SK-MEL-5 (cell line): ENCODE measurements around the gene CARD11. TPM values are rescaled to one million over a fixed set of nuclear protein-coding genes. Genes with fewer than 3 reads are reported as not detected.

ENCODE experiments used
- DNase-seq: peaks from one replicate; pipeline ENCODE4 v3.0.0-alpha.2; 2016; ENCODE audit warnings: low read depth, low spot score
- in situ Hi-C: cut with HindIII; loops from 2 replicates; pipeline ENCODE4 v1.10.0; 2016; ENCODE audit warnings: low sequenced_read_pairs, high pct_unique_total_duplicates, low pct_unique_long_range_greater_than_20kb
- total RNA-seq: library from RNA; depleted of rRNA; stranded (reverse); fragments of >200 nt; shearing (Covaris generic); gene quantifications from 2 replicates; pipeline ENCODE4 v1.2.3, GENCODE V29; 2014

CARD11 gene
- total RNA-seq, 1 experiment from 2014 or later: not detected

DNA sequence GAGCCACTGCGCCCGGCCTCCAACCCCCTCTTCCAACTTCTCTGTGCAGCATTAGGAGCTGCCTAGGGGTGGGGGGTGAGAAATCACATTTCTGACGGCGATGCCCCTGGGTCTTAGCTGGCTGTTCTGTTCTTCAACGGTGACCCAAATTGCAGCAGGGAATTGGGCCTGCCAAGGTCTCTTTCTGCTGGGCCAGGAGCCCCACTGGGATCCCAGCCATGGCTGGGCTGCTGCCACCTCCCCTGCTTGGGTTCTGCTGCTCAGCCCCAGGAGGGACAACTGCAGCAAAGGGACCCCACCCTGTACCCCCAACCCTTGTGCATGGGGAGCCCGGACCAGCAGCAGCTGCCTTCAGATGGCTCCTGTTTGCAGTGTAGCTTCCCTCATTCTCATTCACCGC is 155.9 kb downstream of the CARD11 start:
- in situ Hi-C loops: no loop called here
- no peak for DNase-seq

DNA sequence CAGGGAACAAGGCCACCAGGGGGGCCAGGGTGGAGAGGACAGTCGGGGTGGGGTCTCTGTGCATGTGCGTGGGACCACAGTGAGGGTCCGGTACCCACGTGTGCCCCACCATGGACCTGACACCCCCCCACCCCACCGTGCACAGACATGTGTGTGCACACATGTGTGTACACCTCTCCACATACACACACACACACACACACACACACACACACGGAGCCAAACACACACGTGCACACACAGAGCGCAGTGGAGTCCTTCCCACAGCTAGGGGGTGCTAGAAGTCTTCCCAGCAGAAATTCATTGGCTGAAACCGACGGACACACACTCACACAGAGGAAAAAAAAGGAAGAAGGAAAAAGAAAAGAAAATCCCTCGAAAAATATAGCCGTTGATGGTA is 156.8 kb downstream of the CARD11 start:
- peak; percentile 88 for DNase-seq
- in situ Hi-C loops: no loop called here

DNA sequence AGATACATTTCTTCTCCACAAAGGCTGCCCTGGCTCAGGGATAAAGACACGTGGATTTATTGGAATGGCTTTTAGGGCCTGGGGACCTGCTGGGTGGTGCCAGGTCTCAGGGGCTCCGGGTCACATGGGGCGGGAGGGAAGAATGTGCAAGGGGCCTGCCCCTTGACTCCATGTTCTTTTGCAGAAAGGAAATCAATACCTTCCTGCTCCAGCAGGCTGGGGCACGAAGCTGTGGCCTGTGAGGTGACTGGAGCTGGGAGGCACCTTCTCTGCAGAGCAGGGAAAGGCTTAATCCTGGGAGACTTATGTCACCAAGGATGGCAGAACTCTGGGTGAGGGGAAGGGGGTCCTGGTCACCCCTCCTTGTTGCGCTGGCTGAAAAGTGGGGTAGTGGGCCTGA is 157.3 kb downstream of the CARD11 start:
- in situ Hi-C loops: no loop called here
- DNase-seq: no peak

DNA sequence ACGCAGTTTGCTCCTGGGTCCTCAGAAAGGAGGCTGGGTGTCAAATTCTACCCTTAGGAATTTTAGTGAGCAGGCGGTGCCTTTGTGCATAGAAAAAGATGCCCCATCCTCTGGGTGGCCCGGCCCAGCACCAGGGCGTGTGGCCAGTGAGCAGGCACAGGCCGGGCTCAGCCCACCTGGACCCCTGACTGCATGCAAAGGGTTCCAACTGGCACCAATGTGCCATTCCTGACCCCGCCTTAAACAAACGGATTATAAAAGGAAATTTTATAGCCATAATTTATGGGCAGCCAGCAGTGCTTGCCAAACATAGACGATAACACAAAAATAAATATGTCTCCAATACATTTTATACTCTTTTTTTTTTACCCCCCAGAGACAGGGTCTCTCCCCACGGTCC is 159.5 kb downstream of the CARD11 start:
- in situ Hi-C loops: no loop called here
- DNase-seq: no peak

DNA sequence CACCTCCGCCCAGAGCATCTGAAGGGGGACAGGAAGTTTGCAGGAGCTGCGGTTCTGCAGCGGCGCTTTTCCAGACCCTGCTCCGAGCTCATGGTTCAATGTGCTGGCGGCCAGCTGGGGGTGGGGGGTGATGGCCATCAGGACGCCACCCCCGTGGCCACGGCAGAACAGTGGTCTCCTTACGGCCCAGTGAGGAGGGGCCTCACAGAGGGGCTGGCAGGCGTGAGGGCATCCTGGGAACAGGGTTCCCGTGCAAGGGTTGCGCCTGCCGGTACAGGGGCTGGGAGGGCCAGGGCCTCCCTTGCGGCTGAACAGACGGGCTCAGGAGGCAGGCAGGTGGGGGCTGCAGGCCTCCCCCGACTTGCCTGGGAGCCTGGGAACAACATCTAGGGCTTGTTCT is 160.6 kb downstream of the CARD11 start:
- in situ Hi-C loops: no loop called here
- no peak for DNase-seq

DNA sequence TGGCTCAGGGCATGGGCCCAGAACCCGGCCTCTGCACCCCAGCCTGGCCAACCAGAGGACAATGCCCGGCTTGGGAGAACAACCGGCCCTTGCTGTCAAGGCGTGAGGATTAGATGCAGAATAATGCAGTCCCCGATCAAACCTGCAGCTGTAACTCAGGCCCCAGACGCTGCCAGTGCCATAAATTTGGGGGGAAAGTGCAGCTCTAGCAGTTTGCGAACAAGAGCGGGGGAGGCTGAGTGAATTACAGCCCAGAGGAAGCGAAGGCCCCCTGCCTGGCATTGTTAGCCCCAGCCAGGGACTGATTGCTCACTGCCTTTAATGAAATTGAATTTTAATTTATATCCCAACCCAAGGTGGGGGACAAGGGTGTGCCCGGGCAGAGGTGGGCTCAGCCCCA is 161.6 kb downstream of the CARD11 start:
- in situ Hi-C loops: no loop called here
- DNase-seq: no peak

DNA sequence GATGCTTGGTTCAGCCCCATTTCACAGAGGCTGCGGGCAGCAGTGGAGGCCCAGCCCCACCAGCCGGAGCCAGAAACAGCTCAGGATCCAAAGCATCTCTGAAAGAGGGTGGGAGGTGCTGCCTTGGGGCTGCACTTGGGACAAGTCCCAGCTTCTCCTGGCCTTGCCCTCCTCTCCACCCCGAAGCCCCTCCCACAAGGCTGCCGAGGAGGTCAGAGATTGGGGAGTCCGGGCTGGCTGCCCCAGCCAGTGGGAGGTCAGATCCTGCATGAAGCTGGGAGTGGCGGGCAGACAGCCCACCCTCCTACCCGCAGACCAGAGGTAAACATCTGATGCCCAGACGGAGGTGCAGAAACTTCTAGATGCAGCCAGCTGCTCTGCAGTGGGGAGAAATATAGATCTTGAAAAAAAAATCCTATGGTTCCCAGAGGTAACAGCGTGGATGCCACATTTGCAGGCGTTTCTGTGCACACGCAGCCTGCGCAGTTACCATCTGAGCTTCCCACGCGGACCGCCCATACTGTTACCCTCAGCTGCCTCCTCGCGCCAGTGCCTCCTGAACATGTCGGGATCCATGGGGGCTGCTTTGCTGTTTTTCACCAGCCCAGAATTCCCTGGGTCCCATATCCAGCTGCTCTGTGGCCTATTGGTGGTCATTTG is 162.7 kb downstream of the CARD11 start:
- in situ Hi-C loops: no loop called here
- DNase-seq: no peak

DNA sequence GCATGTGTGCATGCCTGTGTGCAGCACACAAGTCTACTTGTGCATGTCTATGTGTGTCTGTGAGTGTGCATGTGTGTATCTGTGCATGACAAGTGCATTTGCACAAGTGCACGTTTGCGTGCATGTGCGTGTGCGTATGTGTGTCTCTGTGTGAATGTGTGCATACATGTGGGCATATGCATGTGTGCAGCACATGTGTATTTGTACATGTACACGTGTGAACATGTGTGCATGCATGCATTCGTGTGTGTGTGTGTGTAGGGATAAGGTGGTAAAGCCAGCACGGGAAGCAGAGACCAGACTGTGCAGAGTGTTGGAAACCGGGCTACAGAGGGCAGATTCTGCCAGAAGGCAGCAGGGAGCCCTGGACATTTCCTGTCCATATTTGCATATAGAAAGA is 163.6 kb downstream of the CARD11 start:
- no peak for DNase-seq
- in situ Hi-C loops: no loop called here

DNA sequence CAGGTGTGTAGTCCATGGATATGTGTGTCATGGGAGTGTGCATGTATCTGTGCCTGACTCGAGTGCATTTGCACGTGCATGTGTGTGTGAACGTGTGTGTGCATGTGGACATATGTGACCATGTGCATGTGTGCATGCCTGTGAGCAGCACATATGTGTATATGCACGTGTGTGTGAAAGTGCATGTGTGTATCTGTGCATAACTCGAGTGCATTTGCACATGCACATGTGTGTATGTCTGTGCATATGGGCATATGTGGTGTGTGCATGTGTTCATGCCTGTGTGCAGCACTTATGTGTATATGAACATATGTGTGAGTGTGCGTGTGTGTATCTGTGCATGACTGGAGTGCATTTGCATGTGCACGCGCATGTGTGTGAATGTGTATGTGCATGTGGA is 164.3 kb downstream of the CARD11 start:
- in situ Hi-C loops: no loop called here

DNA sequence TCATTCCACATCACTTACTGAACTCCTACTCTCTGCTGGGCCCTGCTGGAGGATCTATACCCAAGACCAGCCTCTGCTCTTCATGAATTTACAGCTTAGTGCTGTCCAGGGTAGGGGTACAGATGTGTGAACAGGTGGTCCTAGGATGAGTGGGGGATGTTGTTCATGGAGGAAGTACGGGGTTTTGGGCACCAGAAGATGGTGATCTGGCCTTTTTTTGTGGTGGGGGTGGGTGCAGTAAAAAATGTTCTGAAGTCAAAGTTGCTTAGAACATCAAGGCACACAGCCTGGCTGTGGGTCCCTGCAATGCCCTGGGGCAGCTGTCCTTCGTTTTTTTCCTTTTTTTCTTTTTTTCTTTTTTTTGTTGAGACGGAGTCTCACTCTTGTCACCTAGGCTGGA is 165.4 kb downstream of the CARD11 start:
- DNase-seq: no peak
- in situ Hi-C loops: no loop called here

More for the DNA sequence above, 164.3 kb downstream of the CARD11 start:
- no peak for DNase-seq

DNA sequence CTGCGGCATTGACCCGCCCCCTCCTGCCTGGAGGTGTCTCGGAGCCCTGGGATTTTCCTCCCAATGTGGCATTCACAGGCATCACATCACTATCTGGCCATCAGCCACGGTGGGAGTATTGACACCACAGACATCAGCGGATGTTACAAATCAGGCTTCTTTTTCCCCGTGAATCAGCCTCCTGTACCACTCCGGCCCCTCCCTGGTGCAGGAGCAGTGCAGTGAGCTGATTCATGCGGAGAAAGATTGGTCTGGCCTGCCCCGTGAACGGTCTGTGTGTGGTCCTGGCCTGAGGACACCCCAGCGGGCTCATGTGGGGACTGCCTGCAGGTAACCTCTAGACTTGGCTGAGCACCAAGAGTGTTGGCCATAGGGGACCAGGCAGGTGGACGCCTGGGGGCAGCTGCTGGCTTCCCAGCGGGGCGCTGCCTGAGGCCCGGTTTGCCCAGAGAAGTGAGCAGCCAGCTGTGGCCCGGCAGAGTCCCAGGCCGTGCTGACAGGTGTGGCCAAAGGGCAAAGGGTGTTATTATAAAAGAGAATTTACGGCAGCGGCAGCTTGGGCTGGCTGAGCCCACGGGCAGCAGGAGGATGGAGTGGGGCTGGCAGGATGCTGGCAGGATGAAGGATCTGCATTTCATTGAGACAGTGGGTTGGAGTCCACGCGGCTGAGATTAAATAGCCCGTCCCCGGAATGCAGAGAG is 167.5 kb downstream of the CARD11 start:
- in situ Hi-C loops: no loop called here
- no peak for DNase-seq

DNA sequence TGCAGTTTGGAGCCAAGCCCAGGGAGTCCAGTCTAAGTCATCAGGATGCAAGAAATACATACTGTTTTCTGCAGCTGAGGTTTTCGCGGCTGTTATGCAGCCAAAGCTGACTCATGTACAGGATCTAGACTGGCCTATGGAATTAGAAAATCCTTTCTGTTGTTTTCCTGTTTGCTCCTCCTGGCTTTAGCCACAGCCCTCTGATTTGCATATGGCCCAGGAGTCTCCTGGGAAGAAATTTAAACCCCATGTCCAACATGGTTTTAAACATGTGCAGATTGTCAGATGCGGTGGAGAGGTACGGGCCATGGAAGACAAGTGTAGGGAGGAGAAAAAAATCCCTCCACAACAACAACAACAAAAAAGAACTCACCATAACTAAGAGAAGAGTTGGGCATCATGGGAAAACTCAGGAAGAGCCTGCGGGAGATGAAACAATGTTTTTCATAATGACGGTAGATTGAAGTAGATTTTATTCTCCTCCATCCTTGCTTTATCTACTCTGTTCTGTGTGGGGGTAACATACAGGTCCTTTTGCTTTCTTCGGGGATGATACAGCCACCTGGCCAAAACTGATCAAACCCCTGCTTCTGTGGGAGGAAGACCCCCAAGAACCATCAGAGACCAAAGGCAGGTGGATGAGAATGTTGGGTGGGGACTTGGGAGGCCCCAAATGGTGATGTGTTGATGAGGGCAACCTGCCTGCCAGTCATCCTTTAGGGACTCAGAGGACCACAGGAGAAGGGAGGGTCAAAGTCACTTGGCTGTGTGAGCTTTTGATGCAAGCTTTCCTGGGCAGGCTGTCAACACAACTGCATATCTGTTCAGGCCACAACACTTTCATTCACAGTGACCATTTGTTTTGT is 169.7 kb downstream of the CARD11 start:
- in situ Hi-C loops: no loop called here
- peak; percentile 50 for DNase-seq

DNA sequence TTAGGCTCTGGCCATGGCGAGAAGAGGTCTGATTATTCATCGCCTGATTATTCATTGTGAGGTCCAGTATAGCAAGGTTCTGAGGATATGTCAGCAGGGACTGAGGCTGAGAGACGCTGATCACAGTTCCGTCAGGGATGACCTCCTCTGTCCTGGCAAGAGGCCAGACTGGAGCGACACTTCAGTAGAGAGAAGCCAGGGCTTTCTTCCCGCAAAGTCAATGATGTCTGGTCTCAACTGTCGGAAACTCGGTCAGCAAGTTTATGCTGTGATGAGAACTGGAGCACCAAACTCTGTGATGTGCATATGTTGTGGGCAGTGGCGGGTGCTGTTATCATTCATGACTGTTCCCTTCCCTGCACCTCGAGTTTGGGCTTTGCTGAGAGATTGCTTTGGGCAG is 170.5 kb downstream of the CARD11 start:
- DNase-seq: no peak
- in situ Hi-C loops: no loop called here

DNA sequence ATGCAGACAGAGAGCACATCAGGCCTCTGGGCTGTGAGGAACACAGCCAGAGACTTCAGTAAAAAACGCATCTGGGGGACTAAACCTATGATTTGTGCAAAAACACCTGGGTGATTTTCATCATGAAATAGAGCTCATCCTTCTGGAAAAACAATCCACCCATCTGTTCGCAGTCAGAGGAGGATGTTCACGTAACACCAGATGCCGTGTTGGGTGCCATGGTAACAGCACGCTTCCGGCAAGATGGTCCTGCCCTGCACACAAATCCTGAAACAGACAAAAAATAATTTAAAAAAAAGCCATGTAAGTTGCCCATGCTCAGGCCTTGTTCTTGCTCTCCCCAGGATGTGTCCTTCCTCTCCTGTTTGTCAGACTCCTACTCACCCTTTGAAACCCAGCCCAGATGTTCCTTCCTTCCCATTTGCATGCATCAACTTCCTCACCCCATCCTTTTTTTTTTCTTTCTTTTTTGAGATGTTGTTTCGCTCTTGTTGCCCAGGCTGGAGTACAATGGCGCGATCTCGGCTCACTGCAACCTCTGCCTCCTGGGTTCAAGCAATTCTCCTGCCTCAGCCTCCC is 171.3 kb downstream of the CARD11 start:
- in situ Hi-C loops: no loop called here
- DNase-seq: no peak

DNA sequence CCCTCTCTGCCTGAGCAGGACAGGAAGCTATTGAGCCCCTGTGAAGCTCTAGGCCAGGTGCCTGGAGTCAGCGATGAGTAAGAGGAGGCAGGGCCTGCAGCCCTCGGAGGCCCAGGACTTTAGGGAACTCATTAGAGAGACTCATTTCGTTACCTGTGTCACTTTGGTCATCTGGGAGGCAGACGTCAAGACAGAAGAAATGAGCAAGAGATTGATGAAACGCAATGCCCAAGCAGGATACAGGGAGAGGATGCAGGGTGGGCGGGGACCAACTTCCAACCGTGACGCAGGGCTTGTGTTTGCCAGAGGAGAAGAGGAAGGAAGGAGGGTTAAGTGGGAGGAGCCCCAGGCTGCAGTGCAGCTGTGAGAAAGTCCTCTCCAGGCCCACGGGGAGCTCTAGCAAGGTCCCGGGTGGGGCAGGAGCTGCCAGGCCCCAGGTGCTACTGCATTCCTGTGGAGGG is 173.2 kb downstream of the CARD11 start:
- DNase-seq: peak; percentile 31
- in situ Hi-C loops: no loop called here

DNA sequence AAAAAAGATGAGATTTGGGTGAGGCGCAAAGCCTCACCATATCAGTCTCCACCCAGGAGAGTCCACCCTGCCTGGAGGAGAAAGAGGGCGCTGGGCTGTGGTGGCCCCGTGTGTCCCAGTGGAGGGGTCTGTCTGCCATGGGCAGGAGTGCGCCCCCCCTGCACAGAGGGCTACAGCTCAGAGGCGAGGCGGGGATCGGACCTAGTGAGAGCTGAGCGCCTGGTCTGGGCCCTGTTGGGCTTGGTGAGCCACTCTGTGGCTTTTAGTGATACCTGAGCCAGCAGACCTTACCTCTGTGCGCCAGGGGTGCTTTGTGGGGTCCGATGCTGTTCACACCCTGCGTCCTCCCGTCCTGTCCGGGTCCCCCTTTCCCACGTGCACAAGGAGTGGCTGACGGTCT is 173.7 kb downstream of the CARD11 start:
- in situ Hi-C loops: no loop called here
- DNase-seq: no peak

DNA sequence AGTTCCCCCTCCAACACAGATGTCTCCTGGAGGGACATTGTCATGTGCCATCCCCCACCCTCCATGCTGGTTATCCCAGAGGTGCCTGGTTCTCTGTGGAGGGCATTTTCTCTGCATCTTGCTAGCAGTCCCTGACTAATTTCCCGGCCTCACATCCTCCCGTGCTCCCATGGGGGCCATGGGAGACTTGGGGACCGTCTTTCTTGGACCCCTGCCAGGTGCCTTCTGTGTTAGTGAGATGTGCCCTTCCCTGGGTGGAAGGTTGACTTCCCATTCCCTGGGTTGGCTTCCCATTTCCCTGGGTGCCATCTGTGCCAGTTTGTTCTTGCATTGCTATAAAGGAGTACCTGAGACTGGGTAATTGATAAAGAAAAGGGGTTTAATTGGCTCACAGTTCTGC is 177.1 kb downstream of the CARD11 start:
- DNase-seq: no peak
- in situ Hi-C loops: no loop called here

DNA sequence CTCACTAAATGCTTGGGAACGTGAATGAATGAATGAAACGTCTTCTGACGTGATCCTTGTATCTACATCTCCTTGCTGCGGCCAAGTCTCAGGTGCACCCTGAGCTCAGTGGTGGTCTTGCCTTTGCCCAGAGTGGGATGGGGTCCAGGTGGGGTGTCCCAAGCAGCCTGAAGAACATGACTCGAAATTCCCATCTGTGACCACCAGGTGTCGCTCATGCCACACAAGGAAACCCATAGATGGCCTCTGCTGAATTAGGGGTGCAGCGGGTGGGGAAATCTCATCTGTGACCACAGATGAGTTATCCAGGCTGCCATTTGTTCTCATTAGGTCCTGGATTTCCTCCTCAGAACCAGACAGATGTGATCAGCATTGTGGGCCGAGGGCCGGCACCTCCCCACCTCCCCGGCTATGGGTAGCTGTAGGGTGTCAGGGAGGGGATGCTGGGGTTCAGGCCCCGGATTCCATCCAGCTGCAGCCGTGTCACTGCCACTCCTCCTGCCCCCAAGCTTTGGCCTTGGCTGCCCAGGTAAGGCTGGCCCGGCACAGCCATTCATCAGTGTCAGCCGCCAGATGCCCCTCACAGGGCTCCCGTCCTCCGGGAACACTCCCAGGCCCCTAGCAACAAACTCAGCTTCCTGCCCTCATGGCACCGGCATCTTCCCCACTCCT is 178.5 kb downstream of the CARD11 start:
- DNase-seq: peak; percentile 82
- in situ Hi-C loops: no loop called here
